ENCODE measurements around the gene SWT1. TPM values are rescaled to one million over a fixed set of nuclear protein-coding genes. Genes with fewer than 3 reads are reported as not detected.
A peak's percentile ranks its signal among the peaks of the same experiment; 100 is the strongest.

SWT1 gene
- total RNA-seq, 1 experiment from 2014 or later = 2.1 TPM

GRCh38 chr1:185156288-185156853, 596 bp upstream of the SWT1 start:
- H3K36me3 ChIP-seq (ENCODE audit: control insufficient read depth, insufficient read depth, low read length) = peaks cover 2% of the 10 kb centered on the region; the same call in 1 of the 2 replicates
- TSS peak; percentile 78 for BruUV-seq (replicated peaks)
- peaks cover 12% of the 10 kb centered on the region for H3K4me1 ChIP-seq (ENCODE audit: control insufficient read depth, insufficient read depth, low read length)
- POLR2A ChIA-PET = no interaction called here
- DNase-seq (ENCODE audit: low read depth, low spot score) (no peak), ATAC-seq (peak; percentile 66)
- in situ Hi-C loops (cut with HindIII; ENCODE audit: low pct_unique_long_range_greater_than_20kb, low sequenced_read_pairs) (no loop called here), intact Hi-C loops (cut with micrococcal nuclease; ENCODE audit: unreplicated experiment) (no loop called here)
- no peaks in the 10 kb centered on the region for H3K27me3 ChIP-seq (ENCODE audit: control insufficient read depth, insufficient read depth, low read length)
- H3K9me3 ChIP-seq (ENCODE audit: control insufficient read depth, insufficient read depth, low read depth, low read length) = no peaks in the 10 kb centered on the region
- peak overlapping the region; percentile 79 to 99 for H3K4me3 ChIP-seq (ENCODE audit: low read depth in 2 of 2, low read length in 2 of 2)
- CTCF ChIA-PET = no interaction called here
- H3K27ac ChIP-seq (ENCODE audit: low read length) = peak overlapping the region; percentile 95
- TF ChIP-seq TCF7L2 (IDR thresholded peaks at IDR 0.05; ENCODE audit: low read depth, low read length) = no peak; the same call in 1 of the 2 replicates
- no peak for TF ChIP-seq REST (IDR thresholded peaks at IDR 0.05; ENCODE audit: insufficient read depth in 1 of 2, low read depth in 2 of 2, low read length in 1 of 2)
- no peak for TF ChIP-seq CTCF (IDR thresholded peaks at IDR 0.05)

- no peaks in the 10 kb centered on the region for H3K9me3 ChIP-seq (ENCODE audit: control insufficient read depth, insufficient read depth, low read depth, low read length)
- DNase-seq (ENCODE audit: low read depth, low spot score) (no peak), ATAC-seq (peak; percentile 0; the same call in 1 of the 2 replicates)
- peaks cover 12% of the 10 kb centered on the region for H3K4me1 ChIP-seq (ENCODE audit: control insufficient read depth, insufficient read depth, low read length)
- TF ChIP-seq TCF7L2 (IDR thresholded peaks at IDR 0.05; ENCODE audit: low read depth, low read length) = no peak
- no peak for TF ChIP-seq POLR2AphosphoS5 (IDR thresholded peaks at IDR 0.05; ENCODE audit: low read depth, low read length)
- no peak for TF ChIP-seq CTCF (IDR thresholded peaks at IDR 0.05)
- TF ChIP-seq REST (IDR thresholded peaks at IDR 0.05; ENCODE audit: insufficient read depth in 1 of 2, low read depth in 2 of 2, low read length in 1 of 2) = no peak
- TF ChIP-seq SIN3A (IDR thresholded peaks at IDR 0.05; ENCODE audit: borderline replicate concordance, insufficient read depth, low read depth, low read length) = no peak
- H3K4me3 ChIP-seq (ENCODE audit: low read depth in 2 of 2, low read length in 2 of 2) = peak overlapping the region; percentile 79 to 99
- no peaks in the 10 kb centered on the region for H3K27me3 ChIP-seq (ENCODE audit: control insufficient read depth, insufficient read depth, low read length)
- peak overlapping the region; percentile 84 for H3K27ac ChIP-seq (ENCODE audit: low read length)
- peaks cover 2% of the 10 kb centered on the region; the same call in 1 of the 2 replicates for H3K36me3 ChIP-seq (ENCODE audit: control insufficient read depth, insufficient read depth, low read length)
- BruUV-seq (replicated peaks) = TSS peak; percentile 69
- ChIA-PET POLR2A (interaction anchor here (0.6 kb wide), 1 partner anchor 638 kb away, joined by 4 read pairs; no protein-coding TSS in a partner anchor), CTCF (no interaction called here)
- intact Hi-C loops (cut with micrococcal nuclease; ENCODE audit: unreplicated experiment) (no loop called here), in situ Hi-C loops (cut with HindIII; ENCODE audit: low pct_unique_long_range_greater_than_20kb, low sequenced_read_pairs) (no loop called here)
Measured at GRCh38 chr1:185157599-185158412, 839 bp downstream of the SWT1 start.

All from Panc1 (cell line).